GM18517 (cell line): ENCODE data around the gene POLD2.
"Not testable (repeated sequence)": the region's sequence is repeated elsewhere in the genome, so short reads cannot be mapped to it uniquely, and the experiment has no call there.

Experiments used
- ATAC-seq: cut with Tn5 transposase; IDR thresholded peaks from one replicate; pipeline ENCODE4 v1.9.1; 2021; ENCODE audit warnings: mild to moderate bottlenecking, moderate library complexity; ENCODE audit not compliant: unreplicated experiment

The POLD2 gene

DNA sequence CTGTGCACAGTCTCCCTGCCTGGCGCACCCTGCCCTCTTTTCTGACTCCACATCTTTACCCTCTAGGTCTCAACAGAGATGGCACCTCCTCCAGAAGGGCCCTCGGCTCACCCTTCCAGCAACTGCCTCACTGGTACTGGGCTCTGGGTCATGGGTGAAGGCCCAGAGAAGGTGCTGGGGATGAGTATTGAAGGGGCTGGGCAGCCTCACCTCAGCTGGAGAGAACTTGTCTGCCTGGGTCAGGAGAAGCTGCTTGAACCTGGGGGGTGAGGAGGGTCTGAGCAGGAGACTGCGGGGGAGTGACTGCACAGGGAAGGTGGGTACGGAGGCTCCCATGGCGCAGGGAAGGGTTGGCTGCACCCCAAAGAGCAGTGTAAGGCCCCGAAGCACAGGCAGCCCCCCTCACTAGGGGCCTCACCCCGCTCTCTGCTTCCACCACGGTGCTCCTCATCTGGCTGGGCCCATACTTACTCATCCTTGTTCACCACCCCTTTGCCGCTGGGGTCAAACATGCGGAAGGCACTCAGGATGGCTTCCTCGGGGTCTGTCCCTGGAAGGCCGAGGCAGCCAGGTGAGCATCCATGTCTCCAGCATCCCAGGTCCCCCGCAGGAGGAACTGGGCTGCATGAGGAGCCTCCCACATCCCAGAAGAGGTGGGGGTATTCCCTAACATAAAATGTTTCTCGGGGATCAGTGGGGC lies 16.1 kb upstream of the POLD2 start:
- ATAC-seq: no peak

DNA sequence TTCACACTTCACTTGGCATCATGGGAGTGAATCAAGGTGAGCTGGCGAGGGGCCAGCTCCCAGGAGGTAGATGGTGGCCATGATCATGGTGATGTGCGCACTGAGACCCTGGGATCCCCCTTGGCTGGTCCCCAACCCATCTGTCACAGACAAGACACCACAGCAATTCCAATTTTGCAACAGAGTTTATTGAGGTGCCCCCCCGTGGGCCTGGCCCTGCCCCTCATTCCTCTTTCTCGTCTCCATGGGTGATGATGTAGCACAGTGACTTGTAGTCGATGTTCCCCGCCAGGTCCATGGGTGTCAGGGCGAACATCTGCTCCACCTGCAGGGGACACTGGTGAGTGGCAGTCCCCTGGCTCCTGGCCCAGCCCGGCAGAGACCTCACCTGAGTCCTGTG lies 15.3 kb upstream of the POLD2 start:
- no peak for ATAC-seq

DNA sequence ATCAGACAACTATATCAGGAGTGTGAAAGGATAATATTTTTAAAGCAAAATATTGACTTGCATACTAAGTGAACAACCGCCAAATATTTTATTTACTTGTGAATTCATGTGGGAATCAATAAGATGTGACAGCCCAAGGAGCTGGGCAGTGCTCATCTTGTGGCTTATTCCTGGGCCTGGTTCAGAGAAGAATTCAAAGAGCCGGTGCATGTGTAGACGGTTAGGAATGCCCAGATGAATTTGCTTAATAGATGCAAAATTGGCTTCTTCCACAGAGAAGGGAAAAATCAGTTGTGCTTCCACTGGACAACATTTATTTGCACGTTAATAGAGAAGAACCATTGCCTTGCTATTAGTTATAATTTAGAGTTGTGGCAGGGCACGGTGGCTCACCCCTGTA lies 13.4 kb upstream of the POLD2 start:
- ATAC-seq: no peak

DNA sequence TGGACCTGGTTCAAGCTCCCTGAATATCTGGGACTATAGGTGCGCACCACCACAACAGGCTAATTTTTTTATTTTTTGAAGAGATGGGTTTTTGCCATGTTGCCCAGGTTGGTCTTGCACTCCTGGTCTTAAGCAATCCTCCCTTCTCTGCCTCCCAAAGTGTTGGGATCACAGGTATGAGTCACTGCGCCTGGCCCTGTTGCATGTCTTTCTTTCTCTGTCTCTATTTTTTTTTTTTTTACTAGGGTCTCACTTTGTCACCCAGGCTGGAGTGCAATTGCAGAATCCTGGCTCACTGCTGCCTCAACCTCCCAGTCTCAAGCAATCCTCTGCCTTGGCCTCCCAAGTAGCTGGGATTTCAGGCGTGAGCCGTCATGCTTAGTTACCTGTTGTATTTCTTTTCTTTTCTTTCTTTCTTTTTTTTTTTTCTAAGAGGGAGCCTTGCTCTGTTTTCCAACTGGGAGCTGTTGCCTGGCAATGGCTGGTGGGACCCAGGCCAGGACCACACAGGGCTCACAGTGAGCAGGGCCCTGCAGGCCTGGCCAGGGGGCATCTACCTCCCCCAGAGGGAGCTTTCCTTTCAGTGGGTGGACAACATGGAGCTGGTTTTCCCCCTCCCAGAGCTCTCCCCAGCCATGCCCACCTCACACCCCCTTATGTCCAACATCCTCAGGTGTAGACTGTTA lies 11.7 kb upstream of the POLD2 start:
- ATAC-seq: no peak

DNA sequence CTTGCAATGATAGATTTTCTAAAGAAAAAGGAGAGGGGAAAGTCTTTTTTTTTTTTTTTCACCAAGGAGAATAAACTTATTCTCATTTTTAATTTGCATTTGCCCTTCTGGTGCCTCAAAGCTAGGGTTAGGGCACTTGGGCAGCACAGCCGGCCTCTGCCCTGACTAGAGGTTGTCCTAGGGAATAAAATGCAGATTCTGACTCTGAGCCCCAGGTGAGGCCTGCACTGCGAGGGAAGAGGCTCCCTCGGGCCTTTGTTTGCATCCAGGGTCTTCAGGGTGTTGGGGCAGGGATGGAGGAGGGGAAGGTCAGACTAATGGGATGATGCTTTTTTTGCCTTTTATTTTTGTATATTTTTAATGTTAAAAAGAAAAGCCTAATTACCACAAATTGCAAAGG lies 9.9 kb upstream of the POLD2 start:
- ATAC-seq: no peak

DNA sequence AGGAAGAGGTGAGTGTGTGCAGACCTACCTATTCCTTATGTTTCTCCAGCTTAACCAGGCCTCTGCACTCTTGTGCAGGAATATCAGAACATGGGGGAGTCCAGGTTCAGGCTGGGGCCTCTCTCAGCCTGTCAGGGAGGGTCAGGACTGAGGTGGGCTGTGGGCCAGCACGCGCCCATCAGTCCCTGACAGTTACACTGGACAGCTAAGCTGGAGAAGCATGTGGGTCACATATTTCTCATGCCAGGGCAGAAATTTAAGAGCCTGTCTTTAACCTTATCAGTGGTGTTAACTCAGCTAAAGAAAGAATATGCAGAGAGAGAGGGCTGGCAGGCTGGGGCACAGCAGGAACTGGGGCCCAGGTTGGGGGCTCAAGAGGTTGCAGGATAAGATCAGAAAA lies 8.7 kb upstream of the POLD2 start:
- ATAC-seq: no peak

DNA sequence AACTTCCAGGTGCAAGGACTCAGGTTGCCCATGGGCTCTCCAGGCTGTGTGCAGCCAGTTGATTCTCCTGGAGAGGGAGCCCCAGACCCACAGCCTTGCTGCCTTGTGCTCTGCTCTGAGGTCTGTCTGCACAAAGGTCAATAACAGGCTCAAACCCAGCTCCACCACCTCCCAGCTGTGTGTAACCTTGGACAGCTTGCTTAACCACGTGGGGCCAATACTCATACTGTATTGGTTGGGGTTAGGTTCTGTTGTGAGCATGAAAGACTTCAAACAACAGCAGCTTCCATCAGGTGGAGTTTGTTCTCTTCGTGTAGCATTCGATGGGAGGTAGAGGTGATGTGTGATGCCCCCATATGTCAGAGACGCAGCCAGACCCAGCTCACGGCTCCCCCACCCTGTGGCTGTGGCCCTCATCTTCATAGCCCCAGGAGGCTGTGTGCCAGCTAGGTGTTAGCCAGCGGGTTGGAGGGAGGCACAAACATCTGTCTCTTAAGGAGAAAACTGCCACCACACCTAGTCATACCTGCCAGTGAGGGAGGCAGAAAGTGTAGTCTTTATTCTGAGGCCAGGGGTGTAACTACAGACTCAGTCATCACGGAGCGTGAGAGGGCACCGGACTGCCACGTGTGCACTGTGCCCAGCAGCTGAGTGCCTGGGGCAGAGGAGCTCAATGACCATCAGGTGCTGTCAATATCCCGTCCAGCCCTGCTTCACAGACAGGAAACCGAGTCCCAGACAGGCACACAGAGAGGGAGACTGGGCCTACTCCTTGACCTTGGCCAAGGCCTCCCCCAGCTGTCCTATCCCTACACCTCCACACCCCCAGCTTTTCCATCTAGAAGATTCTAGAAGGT lies 8.1 kb upstream of the POLD2 start:
- no peak for ATAC-seq

DNA sequence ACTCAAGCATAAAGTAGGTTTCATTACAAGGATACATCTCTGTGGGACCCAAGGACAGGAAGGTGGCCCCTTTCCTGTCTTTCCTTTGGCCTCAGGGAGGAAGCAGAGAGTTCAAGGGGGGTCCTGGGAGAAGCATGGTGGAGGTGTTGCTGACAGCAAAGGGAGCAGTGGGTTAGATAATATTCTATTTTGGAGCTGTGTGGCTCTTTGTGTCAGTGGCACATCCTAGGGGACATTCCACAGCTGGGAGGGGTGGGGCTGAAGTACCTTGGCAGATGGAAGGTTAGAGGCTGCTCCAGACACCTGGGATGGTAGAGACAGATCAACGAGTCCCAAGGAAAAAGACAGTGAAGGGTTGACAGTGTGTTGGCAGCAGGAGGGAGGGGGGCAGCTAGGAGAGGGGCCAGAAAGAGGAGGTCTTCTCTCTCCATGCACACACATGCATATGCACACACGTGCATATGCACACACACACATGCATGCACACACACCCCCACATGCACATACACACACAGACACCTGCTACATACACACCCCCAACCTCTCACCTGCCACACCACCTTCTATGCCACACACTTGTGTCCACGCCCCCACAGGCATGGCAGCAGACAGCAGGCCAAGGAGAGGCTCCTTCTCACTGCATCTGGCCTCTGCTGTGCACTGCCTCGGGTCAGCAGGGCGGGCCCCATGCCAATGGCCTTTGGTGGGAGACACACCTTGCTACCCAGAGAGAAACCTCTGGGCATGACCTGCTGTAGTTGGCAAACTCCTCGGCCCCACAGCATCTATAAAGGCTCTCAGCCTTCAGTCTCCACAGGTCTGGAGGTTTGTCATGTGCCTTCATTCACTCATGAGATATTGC lies 5.6 kb upstream of the POLD2 start:
- ATAC-seq: no peak

DNA sequence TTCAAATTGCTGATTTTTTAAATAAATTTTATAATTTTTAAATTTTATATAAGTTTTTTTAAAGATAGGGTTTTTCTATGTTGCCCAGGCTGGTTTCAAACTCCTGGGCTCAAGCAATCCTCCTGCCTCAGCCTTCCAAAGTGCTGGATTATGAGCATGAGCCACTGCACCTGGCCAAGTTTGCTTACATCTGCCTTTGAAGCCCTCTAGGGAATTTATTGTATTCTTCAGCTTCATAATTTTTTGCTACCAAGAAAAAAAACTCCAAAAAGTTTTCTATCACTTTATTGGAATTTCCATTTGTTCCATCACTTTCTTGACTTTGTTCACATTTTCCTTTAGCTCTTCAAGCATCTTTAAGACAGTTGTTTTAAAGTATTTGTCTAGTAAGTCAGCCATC lies 3.8 kb upstream of the POLD2 start:
- ATAC-seq: no peak

DNA sequence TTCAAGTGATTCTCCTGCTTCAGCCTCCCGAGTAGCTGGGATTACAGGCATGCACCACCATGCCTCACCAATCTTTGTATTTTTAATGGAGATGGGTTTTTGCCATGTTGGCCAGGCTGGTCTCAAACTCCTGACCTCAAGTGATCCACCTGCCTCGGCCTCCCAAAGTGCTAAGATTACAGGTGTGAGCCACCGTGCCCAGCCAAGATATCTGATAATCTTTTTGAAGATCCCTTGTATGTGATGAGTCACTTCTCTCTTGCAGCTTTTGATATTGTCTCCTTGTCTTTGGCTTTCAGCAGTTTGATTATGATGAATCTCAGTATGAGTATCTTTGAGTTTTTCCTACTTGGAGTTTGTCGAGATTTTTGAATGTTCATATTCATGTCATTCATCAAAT lies 3.2 kb upstream of the POLD2 start:
- ATAC-seq: not testable (repeated sequence)

DNA sequence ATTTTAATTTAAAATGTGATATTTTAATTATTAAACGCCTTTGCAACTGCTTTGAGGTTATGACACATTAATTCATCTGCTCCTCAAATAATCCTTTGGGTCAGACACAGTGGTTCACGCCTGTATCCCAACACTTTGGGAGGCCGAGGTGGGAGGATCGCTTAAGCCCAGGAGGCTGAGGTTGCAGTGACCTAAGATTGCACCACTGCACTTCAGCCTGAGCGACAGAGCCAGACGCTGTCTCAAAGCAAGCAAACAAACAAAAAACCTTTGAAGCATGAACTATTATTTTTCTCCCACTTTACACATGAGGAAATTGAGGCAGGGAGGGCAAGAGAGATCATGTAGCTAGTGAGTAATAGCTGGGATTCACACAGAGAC lies 1.5 kb upstream of the POLD2 start:
- ATAC-seq: no peak

DNA sequence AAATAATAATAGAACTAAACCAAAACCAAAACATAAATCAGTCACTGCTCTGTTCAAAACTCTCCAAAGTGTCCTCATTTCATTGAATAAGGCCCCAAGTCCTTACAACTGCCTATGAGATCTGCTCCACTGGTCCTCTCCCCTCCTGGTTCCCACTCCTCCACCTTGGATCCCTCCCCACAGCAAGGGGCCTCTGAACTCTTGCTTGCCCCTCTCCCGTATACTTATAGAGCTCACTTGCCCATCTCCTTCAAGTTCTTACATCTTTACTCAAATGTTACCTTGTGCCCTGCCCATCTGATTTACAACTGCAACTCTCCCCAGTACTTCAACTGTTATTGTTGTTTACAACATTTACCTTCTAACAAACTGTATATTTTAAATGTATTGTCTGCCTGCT lies 819 bp downstream of the POLD2 start:
- ATAC-seq: no peak

DNA sequence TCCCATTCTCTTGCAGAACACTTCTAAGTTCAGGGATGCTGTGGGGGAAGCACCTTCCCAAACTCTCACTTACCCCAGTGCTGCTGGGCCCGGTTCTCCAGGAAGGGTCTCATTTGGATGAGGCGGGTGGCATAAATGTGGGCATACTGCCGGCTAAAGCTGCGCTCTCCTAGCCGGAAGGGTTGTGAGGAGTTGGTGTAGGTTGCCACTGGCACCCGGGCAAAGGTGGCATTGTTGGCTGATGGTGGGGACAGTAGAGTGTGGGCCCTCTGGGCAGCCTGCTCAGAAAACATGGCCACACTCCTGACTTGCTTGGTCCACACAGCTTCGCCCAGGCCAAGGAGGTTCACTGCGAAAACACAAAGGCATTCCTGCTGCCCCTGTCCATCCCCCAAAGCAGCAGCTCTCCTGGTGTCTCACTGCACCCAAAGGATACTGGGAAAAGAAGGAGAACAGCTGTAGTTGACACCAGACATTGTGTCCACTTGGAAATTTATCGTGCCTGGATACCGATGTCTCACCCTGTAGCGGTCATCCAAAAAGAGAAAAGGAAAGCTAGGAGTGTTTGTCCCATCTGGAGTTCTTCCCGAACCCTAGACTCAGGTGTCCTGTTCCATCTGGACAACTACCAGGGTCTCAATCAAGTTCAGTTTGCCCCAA lies 1.5 kb downstream of the POLD2 start:
- no peak for ATAC-seq

DNA sequence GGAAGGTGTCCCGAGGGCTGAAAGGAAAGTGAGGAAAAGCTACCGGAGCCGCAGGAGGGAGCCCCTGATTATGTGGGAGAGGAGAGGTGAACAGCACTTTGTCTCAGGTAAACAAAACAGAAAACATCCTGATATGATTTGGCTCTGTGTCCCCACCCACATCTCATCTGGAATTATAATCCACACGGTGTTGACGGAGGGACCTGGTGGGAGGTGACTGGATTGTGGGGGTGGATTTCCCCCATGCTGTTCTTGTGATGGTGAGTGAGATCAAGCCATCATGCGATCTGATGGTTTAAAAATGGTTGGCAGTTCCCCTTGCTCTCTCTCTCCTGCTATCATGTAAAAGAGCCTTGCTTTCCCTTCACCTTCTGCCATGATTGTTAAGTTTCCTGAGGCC lies 3.0 kb downstream of the POLD2 start:
- no peak for ATAC-seq

DNA sequence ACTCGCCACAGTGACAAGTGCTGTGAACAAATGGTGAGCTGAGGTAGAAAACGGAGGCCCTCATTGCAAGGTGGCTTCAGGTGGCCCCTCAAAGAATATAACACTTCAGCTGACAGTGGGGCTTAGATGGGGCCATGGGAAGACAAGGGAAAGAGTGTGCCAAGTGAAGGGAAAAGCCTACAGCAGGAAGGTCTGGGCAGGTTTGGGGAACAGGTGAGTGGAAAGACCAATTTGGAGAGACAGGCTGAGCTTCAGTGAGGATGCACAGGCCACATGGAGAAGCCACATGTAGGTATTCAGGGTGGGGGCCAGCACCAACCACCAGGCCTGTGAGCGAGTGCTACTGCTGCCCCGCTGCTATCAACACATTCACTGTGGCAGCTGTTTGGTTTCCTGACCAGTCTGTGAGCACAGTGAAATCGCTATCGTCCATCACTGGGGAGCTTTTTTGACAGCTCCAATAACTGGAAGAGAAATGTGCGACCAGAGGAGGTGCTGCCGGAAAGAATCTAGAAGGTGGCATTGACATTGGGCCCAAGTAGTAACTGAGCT lies 3.4 kb downstream of the POLD2 start:
- no peak for ATAC-seq

DNA sequence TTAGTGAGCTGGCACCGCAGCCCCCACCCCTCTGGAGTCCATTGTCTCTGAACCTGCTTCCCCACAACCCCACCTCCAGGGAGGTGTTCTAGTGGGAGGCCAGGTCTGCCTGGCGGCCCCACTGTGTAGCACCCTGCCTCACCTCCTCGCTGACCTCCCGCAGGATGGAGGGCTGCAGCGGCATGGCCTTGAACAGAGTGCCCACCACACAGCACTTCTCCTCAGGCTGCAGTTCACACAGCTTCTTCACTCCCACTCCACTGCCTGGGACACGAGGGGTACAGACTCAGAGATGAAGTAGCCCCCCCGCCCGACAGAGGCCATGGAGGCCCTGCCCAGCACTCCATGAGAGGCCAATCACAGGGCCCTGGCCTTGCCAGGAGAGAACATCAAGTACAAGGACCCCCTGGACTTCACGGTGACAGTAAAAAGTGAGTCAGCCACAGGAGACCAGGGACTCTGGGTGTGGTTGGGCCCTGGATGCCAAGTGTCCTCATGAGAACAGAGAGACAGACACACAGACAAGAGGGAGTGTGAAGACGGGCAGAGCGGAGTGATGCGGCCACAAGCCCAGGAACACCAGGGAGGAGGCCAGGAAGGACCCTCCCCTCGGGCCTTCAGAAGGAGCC lies 5.4 kb downstream of the POLD2 start:
- ATAC-seq: no peak

DNA sequence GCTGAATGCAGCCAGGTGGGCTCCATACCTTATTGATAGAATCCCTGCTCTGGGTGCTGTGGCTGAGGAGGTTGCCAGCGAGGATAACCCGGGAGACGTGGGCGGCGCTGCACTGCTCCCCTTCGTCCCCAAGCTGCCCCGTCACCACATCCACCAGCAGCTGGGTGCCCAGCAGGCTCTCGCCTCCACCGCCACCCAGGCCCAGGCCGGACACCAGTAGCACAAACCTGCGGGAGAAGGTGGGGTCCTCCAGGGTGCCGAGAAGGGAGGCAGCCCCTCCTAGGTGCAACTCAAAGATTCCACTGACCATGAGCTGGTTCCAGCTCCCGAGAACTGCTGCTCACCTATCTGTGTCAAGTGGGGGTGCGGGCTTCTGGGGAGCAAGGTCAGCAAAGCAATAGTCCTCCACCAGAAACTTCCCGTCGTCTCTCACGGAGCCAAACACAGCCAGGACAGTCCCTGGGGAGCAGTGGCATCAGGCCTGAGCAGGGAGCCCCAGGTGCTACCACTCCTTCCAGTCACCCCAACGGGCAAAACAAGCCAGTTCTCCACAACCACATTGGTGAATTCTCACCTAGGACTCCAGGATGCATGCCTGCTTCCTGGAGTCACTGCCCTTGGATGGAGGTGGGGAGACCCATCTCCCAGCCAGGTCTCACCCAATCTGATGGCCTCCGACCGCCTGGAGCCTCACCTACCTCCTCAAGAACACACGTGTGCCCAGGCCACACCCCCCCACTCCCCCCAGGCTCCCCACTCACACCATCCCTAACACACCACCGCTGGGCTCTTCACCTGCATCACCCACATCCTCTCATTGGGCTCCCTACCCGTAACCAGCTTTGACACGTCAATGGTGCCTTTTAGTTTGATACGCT lies 6.3 kb downstream of the POLD2 start:
- ATAC-seq: no peak

DNA sequence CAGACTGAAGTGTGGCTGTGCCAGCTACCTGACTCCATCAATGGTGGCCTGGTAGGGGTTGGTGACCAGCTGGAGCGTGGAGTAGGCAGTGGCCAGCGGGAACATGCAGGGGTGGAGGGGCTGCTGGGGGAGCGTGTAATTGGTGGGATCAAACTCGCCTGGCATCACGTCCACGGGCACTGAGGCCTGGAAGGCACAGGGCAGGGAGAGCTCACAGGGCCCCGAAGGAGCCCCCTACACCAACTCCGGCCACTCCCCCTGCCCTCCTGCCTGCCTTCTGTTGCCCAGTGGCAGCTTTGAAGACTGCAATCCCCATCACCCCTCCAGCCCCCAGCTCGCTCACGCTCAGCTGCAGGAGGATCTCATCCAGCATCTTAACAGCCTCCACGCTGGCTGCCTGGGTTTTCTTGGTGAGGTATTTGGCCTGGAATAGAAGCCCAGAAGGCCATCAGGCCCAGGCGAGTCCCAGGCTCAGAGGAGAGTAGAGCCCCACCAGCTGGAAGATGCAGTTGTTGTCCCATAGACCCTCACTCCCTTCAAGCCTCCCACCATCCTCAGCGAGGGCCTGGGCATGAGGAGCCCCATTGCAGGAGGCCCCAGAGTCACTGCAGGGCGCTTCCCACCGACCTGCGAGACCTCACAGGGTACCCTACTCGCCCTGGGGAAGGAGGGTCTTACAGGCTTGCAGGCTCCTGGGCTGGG lies 7.1 kb downstream of the POLD2 start:
- ATAC-seq: no peak
